Measurements from ENCODE around the gene TBC1D32. TPM values are rescaled to one million over a fixed set of nuclear protein-coding genes. Genes with fewer than 3 reads are reported as not detected.

Gene TBC1D32
- total RNA-seq, 1 experiment from 2014 or later, result 3.4 TPM

- Mint-ChIP-seq H3K27me3 (ENCODE audit: insufficient read depth, unreplicated experiment) (no peaks in the 10 kb centered on the region), H3K36me3 (ENCODE audit: insufficient read depth, unreplicated experiment) (no peaks in the 10 kb centered on the region), H3K27ac (ENCODE audit: unreplicated experiment) (no peak overlapping the region), H3K9me3 (ENCODE audit: unreplicated experiment) (no peaks in the 10 kb centered on the region), H3K4me3 (ENCODE audit: unreplicated experiment) (no peak overlapping the region), H3K4me1 (ENCODE audit: low read depth, unreplicated experiment) (no peaks in the 10 kb centered on the region)
- Histone ChIP-seq H3K9me3 (no peaks in the 10 kb centered on the region), H3K4me3 (ENCODE audit: low read depth, low read length) (no peak overlapping the region), H3K27me3 (replicated peaks; ENCODE audit: control insufficient read depth, insufficient read depth, low read length) (no peaks in the 10 kb centered on the region), H3K36me3 (ENCODE audit: control insufficient read depth, insufficient read depth, low read length) (no peaks in the 10 kb centered on the region), H3K4me1 (no peaks in the 10 kb centered on the region)
- ChIA-PET POLR2A (no interaction called here), CTCF (no interaction called here)
- DNase-seq, result no peak
- TF ChIP-seq, protein P1, sequence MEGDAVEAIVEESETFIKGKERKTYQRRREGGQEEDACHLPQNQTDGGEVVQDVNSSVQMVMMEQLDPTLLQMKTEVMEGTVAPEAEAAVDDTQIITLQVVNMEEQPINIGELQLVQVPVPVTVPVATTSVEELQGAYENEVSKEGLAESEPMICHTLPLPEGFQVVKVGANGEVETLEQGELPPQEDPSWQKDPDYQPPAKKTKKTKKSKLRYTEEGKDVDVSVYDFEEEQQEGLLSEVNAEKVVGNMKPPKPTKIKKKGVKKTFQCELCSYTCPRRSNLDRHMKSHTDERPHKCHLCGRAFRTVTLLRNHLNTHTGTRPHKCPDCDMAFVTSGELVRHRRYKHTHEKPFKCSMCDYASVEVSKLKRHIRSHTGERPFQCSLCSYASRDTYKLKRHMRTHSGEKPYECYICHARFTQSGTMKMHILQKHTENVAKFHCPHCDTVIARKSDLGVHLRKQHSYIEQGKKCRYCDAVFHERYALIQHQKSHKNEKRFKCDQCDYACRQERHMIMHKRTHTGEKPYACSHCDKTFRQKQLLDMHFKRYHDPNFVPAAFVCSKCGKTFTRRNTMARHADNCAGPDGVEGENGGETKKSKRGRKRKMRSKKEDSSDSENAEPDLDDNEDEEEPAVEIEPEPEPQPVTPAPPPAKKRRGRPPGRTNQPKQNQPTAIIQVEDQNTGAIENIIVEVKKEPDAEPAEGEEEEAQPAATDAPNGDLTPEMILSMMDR (IDR thresholded peaks at IDR 0.05; ENCODE audit: insufficient read depth in 1 of 2, low read depth in 1 of 2, low read length in 1 of 2, severe bottlenecking in 1 of 2, unreplicated experiment in 1 of 2), result no peak
- BruUV-seq (replicated peaks), result no TSS peak
- intact Hi-C loops (cut with micrococcal nuclease; ENCODE audit: unreplicated experiment), result no loop called here
Observed at GRCh38 chr6:121134922-121135321, 199.4 kb downstream of the TBC1D32 start.

DNA sequence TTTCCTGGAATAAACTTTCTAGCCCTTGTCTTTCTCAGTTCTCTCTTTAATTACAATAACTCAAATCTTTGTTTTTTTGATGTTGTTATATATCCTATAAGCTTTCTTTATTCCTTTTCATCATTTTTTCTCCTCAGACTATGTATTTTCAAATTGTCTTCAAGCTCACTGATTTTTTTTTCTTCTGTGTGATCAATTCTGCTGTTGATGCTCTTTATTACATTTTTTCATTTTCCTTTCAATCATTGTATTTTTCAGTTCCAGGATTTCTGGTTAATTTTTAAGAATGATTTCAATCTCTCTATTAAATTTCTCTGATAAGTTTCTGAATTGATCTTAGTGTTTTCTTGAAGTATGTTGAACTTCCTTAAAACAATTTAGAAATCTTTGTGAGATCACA, 209.7 kb downstream of the TBC1D32 start:
- Histone ChIP-seq H3K4me1 (no peaks in the 10 kb centered on the region), H3K4me3 (ENCODE audit: low read depth, low read length) (no peak overlapping the region), H3K36me3 (ENCODE audit: control insufficient read depth, insufficient read depth, low read length) (no peaks in the 10 kb centered on the region; the same call in 1 of the 2 replicates), H3K9me3 (0 out of 2 replicates have a peak, but pooled peaks cover 3% of the 10 kb centered on the region), H3K27me3 (replicated peaks; ENCODE audit: control insufficient read depth, insufficient read depth, low read length) (no peaks in the 10 kb centered on the region)
- ChIA-PET CTCF (no interaction called here), POLR2A (no interaction called here)
- TF ChIP-seq, protein P1 (IDR thresholded peaks at IDR 0.05; ENCODE audit: insufficient read depth in 1 of 2, low read depth in 1 of 2, low read length in 1 of 2, severe bottlenecking in 1 of 2, unreplicated experiment in 1 of 2), result no peak
- Mint-ChIP-seq H3K4me3 (ENCODE audit: unreplicated experiment) (no peak overlapping the region), H3K4me1 (ENCODE audit: low read depth, unreplicated experiment) (no peaks in the 10 kb centered on the region), H3K9me3 (ENCODE audit: unreplicated experiment) (peaks cover 10% of the 10 kb centered on the region), H3K27ac (ENCODE audit: unreplicated experiment) (no peak overlapping the region), H3K36me3 (ENCODE audit: insufficient read depth, unreplicated experiment) (no peaks in the 10 kb centered on the region), H3K27me3 (ENCODE audit: insufficient read depth, unreplicated experiment) (no peaks in the 10 kb centered on the region)
- no TSS peak for BruUV-seq (replicated peaks)
- DNase-seq, result no peak
- intact Hi-C loops (cut with micrococcal nuclease; ENCODE audit: unreplicated experiment), result no loop called here

- Mint-ChIP-seq H3K27me3 (ENCODE audit: insufficient read depth, unreplicated experiment) (no peaks in the 10 kb centered on the region), H3K4me3 (ENCODE audit: unreplicated experiment) (no peak overlapping the region), H3K9me3 (ENCODE audit: unreplicated experiment) (no peaks in the 10 kb centered on the region), H3K36me3 (ENCODE audit: insufficient read depth, unreplicated experiment) (no peaks in the 10 kb centered on the region), H3K27ac (ENCODE audit: unreplicated experiment) (no peak overlapping the region), H3K4me1 (ENCODE audit: low read depth, unreplicated experiment) (no peaks in the 10 kb centered on the region)
- no peaks in the 10 kb centered on the region; the same call in 1 of the 2 replicates for H3K4me1 ChIP-seq
- BruUV-seq (replicated peaks), result no TSS peak
- no peaks in the 10 kb centered on the region for H3K9me3 ChIP-seq
- POLR2A ChIA-PET, result no interaction called here
- CTCF ChIA-PET, result no interaction called here
- DNase-seq, result no peak
- no peaks in the 10 kb centered on the region for H3K36me3 ChIP-seq (ENCODE audit: control insufficient read depth, insufficient read depth, low read length)
- intact Hi-C loops (cut with micrococcal nuclease; ENCODE audit: unreplicated experiment), result no loop called here
- TF ChIP-seq, protein P1 (IDR thresholded peaks at IDR 0.05; ENCODE audit: insufficient read depth in 1 of 2, low read depth in 1 of 2, low read length in 1 of 2, severe bottlenecking in 1 of 2, unreplicated experiment in 1 of 2), result no peak
- H3K27me3 ChIP-seq (replicated peaks; ENCODE audit: control insufficient read depth, insufficient read depth, low read length), result no peaks in the 10 kb centered on the region
- H3K4me3 ChIP-seq (ENCODE audit: low read depth, low read length), result no peak overlapping the region
Observed at GRCh38 chr6:121112356-121112755, 221.9 kb downstream of the TBC1D32 start.

Measured in Caco-2 (cell line).